Tibial nerve (tissue), 4 donors: ENCODE measurements around the gene EXPH5. TPM values are rescaled to one million over a fixed set of nuclear protein-coding genes. Genes with fewer than 3 reads are reported as not detected.

Experiments used
- DNase-seq, 2 donors: peaks; one replicate each; pipeline ENCODE4 v3.0.0-alpha.2; 2019; ENCODE audit warnings: low spot score in 2 of 2
- H3K27ac ChIP-seq, 4 donors: fragments of 200-600 bp; sonication (generic) in 3 of 4; one replicate each; pipeline ENCODE4 v1.5.1; 2017 to 2019; ENCODE audit warnings: mild to moderate bottlenecking in 1 of 4
- H3K27me3 ChIP-seq, 2 donors: fragments of 200-600 bp; sonication (generic) in 1 of 2; one replicate each; pipeline versions ENCODE4 v1.5.1 to v1.6.0; 2017 to 2019
- H3K36me3 ChIP-seq, 3 donors: fragments of 200-600 bp; sonication (generic); one replicate each; pipeline ENCODE4 v1.5.1; 2018 to 2019
- H3K4me1 ChIP-seq, 4 donors: fragments of 200-600 bp; sonication (generic) in 3 of 4; one replicate each; pipeline ENCODE4 v1.5.1; 2017 to 2019
- H3K4me3 ChIP-seq, 4 donors: fragments of 200-600 bp; sonication (generic) in 3 of 4; one replicate each; pipeline ENCODE4 v1.5.1; 2017 to 2019; ENCODE audit warnings: mild to moderate bottlenecking in 1 of 4, moderate library complexity in 1 of 4
- H3K9me3 ChIP-seq, 4 donors: fragments of 200-600 bp; sonication (generic) in 3 of 4; one replicate each; pipeline ENCODE4 v1.5.1; 2017 to 2019
- CTCF ChIP-seq, 5 experiments: fragments of 200-600 bp in 3 of 5; fragments of 450-650 bp in 2 of 5; sonication (generic) in 3 of 5; IDR thresholded peaks; one replicate each; pipeline ENCODE4 v1.5.1; 2016 to 2019; ENCODE audit warnings: antibody characterized with exemption in 5 of 5, mild to moderate bottlenecking in 3 of 5, moderate library complexity in 2 of 5
- EP300 ChIP-seq, 2 donors: sonication (generic); formaldehyde crosslinking; IDR thresholded peaks; one replicate each; pipeline ENCODE4 v1.6.1; 2017; ENCODE audit warnings: antibody characterized with exemption in 2 of 2, mild to moderate bottlenecking in 1 of 2
- POLR2A ChIP-seq, 2 donors: fragments of 450-650 bp; IDR thresholded peaks; one replicate each; pipeline ENCODE4 v1.6.1; 2017; ENCODE audit warnings: antibody characterized with exemption in 2 of 2, mild to moderate bottlenecking in 2 of 2, moderate library complexity in 2 of 2
- WGBS, 2 donors: methylation state at CpG; one replicate each; pipeline ENCODE4 v1.1.5; 2018; 5-methylcytosine and 5-hydroxymethylcytosine counted together
- total RNA-seq, 4 donors: library from RNA; depleted of rRNA; stranded (reverse); fragments of >200 nt; gene quantifications; one replicate each; pipeline ENCODE4 v1.1.0, GENCODE V29; 2016

Gene EXPH5
- total RNA-seq, 4 donors from 2014 or later: 2.4 to 5.4 (median 4.1) TPM

DNA sequence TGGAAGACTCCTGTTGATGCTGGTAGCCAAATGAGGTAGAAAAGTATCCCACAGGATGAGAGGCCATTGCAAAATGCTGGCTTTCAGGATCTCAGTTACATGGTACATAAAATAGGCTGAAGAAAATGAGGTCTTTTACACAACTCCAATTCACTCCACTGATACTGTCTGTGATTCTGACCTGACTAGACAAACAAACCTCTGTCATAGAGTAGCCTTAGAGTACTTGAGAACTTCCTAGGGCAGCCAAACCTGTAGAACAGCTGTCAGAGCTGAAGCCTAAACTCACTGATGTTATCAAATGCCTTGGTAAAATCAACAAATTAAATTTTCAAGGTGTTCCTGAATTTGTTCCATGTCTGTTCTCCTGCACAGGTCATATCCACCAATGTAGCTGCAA is 69.1 kb downstream of the EXPH5 start:
- no peak overlapping the region for H3K4me3 ChIP-seq
- no peaks in the 10 kb centered on the region for H3K27me3 ChIP-seq
- TF ChIP-seq POLR2A (IDR thresholded peaks at IDR 0.05) (no peak), CTCF (IDR thresholded peaks at IDR 0.05) (no peak), EP300 (IDR thresholded peaks at IDR 0.05) (no peak)
- H3K4me1 ChIP-seq: no peaks in the 10 kb centered on the region
- no peak overlapping the region for H3K27ac ChIP-seq
- H3K9me3 ChIP-seq: no peaks in the 10 kb centered on the region
- no peaks in the 10 kb centered on the region for H3K36me3 ChIP-seq
- no peak for DNase-seq

DNA sequence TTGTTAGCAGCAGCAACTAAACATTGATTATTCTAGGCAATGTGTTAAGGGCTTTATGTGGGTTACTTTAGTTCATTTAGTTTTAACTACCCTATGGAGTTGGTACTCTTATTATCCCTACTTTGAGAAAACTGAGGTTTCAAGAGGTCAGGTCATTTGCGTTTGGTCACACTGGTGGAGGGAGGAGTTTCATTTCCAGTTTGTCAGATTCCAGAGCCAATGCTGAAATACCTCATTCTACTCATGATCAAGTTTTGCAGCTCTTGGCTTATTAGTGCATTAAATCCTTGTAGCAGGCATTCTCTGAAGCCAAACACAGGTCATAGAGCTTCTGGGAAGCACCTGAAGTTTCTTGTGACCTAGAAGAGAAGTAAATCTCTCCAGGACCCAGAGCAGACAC is 71.2 kb downstream of the EXPH5 start:
- TF ChIP-seq CTCF (IDR thresholded peaks at IDR 0.05): no peak
- TF ChIP-seq EP300 (IDR thresholded peaks at IDR 0.05): no peak
- no peak for TF ChIP-seq POLR2A (IDR thresholded peaks at IDR 0.05)
- WGBS, 2 donors: 37 to 48% methylated on average over 1 of the region's 1 CpG
- no peak overlapping the region for H3K4me3 ChIP-seq
- H3K27ac ChIP-seq: no peak overlapping the region
- no peaks in the 10 kb centered on the region for H3K27me3 ChIP-seq
- no peak for DNase-seq
- no peaks in the 10 kb centered on the region for H3K36me3 ChIP-seq
- no peaks in the 10 kb centered on the region for H3K9me3 ChIP-seq
- H3K4me1 ChIP-seq: no peaks in the 10 kb centered on the region

GRCh38 chr11:108518581-108518980 is 75.0 kb downstream of the EXPH5 start:
- no peak for TF ChIP-seq EP300 (IDR thresholded peaks at IDR 0.05)
- no peak for TF ChIP-seq POLR2A (IDR thresholded peaks at IDR 0.05)
- TF ChIP-seq CTCF (IDR thresholded peaks at IDR 0.05): no peak
- no peak overlapping the region for H3K27ac ChIP-seq
- peaks cover 0 to 10% (median 0%) of the 10 kb centered on the region in 3 donors for H3K36me3 ChIP-seq
- H3K27me3 ChIP-seq: no peaks in the 10 kb centered on the region
- no peaks in the 10 kb centered on the region for H3K9me3 ChIP-seq
- WGBS, 2 donors: 66 to 68% methylated on average over 10 of the region's 10 CpGs
- H3K4me3 ChIP-seq: no peak overlapping the region
- DNase-seq: no peak
- H3K4me1 ChIP-seq: no peaks in the 10 kb centered on the region

DNA sequence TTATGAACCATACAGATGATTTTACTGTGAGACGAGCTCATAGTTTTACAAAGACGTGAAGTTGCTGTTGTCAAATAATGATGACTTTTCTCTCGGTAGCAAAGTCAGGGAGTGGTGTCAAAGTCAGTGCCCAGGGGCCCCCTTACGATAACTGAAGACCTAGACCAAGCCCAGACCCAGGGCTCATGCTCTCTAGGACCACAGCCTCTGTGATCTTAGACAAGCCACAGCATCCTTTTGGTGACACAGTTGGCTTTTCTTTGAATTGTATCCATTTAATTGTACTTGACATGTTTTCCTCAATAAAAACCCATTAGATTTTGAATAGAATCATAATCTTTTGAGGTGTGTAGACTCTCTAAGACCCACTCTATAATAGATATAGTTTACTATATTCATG is 77.4 kb downstream of the EXPH5 start:
- TF ChIP-seq CTCF (IDR thresholded peaks at IDR 0.05) (no peak), EP300 (IDR thresholded peaks at IDR 0.05) (no peak), POLR2A (IDR thresholded peaks at IDR 0.05) (no peak)
- Histone ChIP-seq H3K27me3 (no peaks in the 10 kb centered on the region), H3K27ac (no peak overlapping the region), H3K36me3 (peaks cover 0 to 10% (median 0%) of the 10 kb centered on the region in 3 donors), H3K4me3 (no peak overlapping the region), H3K9me3 (no peaks in the 10 kb centered on the region), H3K4me1 (no peaks in the 10 kb centered on the region)
- 88 to 91% methylated on average over 4 of the region's 4 CpGs for WGBS, 2 donors
- DNase-seq: no peak

DNA sequence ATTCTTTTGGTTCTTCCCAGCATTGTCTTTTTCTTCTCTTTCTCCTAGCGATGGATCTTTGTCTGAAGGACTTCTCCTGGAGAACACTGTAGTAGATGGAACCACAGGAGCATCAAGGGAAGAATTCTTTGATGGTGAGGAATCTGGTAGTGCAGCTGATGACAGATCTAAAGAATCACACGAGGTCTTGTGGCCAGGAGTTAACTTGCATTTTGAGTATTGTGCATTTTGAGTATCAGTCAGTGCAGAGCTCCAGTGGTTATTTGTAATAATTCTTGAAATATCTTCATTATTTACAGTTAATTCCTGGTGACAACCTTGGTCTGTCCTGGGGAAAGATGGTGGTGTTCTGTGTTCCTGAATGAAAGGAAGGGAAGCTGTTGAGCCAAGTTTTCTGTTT is 80.9 kb downstream of the EXPH5 start:
- TF ChIP-seq POLR2A (IDR thresholded peaks at IDR 0.05) (no peak), EP300 (IDR thresholded peaks at IDR 0.05) (no peak), CTCF (IDR thresholded peaks at IDR 0.05) (no peak)
- no peaks in the 10 kb centered on the region for H3K4me1 ChIP-seq
- no peak for DNase-seq
- H3K4me3 ChIP-seq: no peak overlapping the region
- H3K27ac ChIP-seq: no peak overlapping the region
- no peaks in the 10 kb centered on the region for H3K27me3 ChIP-seq
- H3K9me3 ChIP-seq: no peaks in the 10 kb centered on the region
- 79 to 85% methylated on average over 2 of the region's 2 CpGs for WGBS, 2 donors
- H3K36me3 ChIP-seq: peaks cover 0 to 10% (median 0%) of the 10 kb centered on the region in 3 donors
